Measurements from ENCODE around the gene WASHC1. TPM values are rescaled to one million over a fixed set of nuclear protein-coding genes. Genes with fewer than 3 reads are reported as not detected.
"Not testable (repeated sequence)": the region's sequence is repeated elsewhere in the genome, so short reads cannot be mapped to it uniquely, and the experiment has no call there.

WASHC1 gene
- total and polyA plus RNA-seq, 9 of the 15 experiments (the other 6 are each of a cell fraction or from before 2014, with no cell fraction given), result 0.21 to 25.6 (median 11.0) TPM

DNA sequence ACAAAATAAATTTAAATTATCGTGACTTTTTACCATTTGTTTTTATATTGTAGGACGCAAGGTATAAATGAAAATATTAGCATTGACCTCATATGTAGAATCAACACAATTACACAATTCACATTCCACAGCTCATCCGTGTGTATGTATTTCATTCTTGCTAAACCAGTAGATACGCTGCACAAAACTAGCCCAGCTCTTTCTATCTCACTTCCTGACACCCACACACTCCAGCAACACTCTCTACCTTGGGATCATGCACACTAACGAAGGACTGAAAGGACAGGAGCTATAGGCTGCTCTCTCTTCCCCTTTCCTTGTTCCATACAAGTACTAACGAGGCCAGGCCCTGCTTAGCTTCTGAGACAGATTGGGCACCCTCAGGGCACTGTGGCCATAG lies 16.9 kb upstream of the WASHC1 start:
- POLR2A ChIA-PET; CTCF ChIA-PET (ENCODE audit: low intra/inter-chr PET ratio); in situ Hi-C loops (cut with MboI): not testable (repeated sequence)

GRCh38 chr9:45180-45878 lies 16.1 kb upstream of the WASHC1 start:
- H3K79me2 ChIP-seq (ENCODE audit: control insufficient read depth, insufficient read depth, low read length); H4K20me1 ChIP-seq (replicated peaks; ENCODE audit: control insufficient read depth, insufficient read depth, low read length); DNase-seq (ENCODE audit: extremely low read depth in 1 of 4, low spot score in 3 of 4); H3K9me1 ChIP-seq (ENCODE audit: control insufficient read depth, insufficient read depth, low read length); FAIRE-seq; H3K4me1 ChIP-seq (replicated peaks in 1 of 2; ENCODE audit: control insufficient read depth in 2 of 2, insufficient read depth in 2 of 2, low read length in 2 of 2); in situ Hi-C loops (cut with MboI); H3K36me3 ChIP-seq (ENCODE audit: control insufficient read depth, insufficient read depth, low read length); H3K4me3 ChIP-seq; H3K4me2 ChIP-seq (ENCODE audit: insufficient read depth, low read length); H3K9ac ChIP-seq (ENCODE audit: insufficient read depth in 1 of 2, low read depth in 2 of 2, low read length in 2 of 2); ATAC-seq; intact Hi-C loops (cut with micrococcal nuclease); H3K27me3 ChIP-seq (ENCODE audit: control insufficient read depth in 2 of 2, insufficient read depth in 2 of 2, low read length in 2 of 2); H3K9me3 ChIP-seq (replicated peaks; ENCODE audit: control insufficient read depth, insufficient read depth, low read depth, low read length); POLR2A ChIA-PET; H2AFZ ChIP-seq (ENCODE audit: low read depth, low read length); H3K27ac ChIP-seq (ENCODE audit: extremely low read depth, low read depth, low read length); CTCF ChIA-PET (ENCODE audit: low intra/inter-chr PET ratio); BruUV-seq (replicated peaks): not testable (repeated sequence)
- 91% methylated on average over 10 of the region's 16 CpGs for WGBS (ENCODE audit: insufficient coverage, low coverage, missing lambda C conversion rate)

More for the DNA sequence above, 16.9 kb upstream of the WASHC1 start:
- H3K9me3 ChIP-seq (replicated peaks; ENCODE audit: control insufficient read depth, insufficient read depth, low read depth, low read length); H4K20me1 ChIP-seq (replicated peaks; ENCODE audit: control insufficient read depth, insufficient read depth, low read length); H3K36me3 ChIP-seq (ENCODE audit: control insufficient read depth, insufficient read depth, low read length); FAIRE-seq; H3K4me2 ChIP-seq (ENCODE audit: insufficient read depth, low read length); H3K27me3 ChIP-seq (ENCODE audit: control insufficient read depth in 2 of 2, insufficient read depth in 2 of 2, low read length in 2 of 2); H3K79me2 ChIP-seq (ENCODE audit: control insufficient read depth, insufficient read depth, low read length); intact Hi-C loops (cut with micrococcal nuclease); H3K4me3 ChIP-seq; H3K9ac ChIP-seq (ENCODE audit: insufficient read depth in 1 of 2, low read depth in 2 of 2, low read length in 2 of 2); BruUV-seq (replicated peaks); H3K27ac ChIP-seq (ENCODE audit: extremely low read depth, low read depth, low read length); H3K9me1 ChIP-seq (ENCODE audit: control insufficient read depth, insufficient read depth, low read length); H3K4me1 ChIP-seq (replicated peaks in 1 of 2; ENCODE audit: control insufficient read depth in 2 of 2, insufficient read depth in 2 of 2, low read length in 2 of 2): not testable (repeated sequence)
- ATAC-seq, result peak; percentile 8; the same call in 2 of the 3 replicates
- 64% methylated on average over 6 of the region's 6 CpGs for WGBS (ENCODE audit: insufficient coverage, low coverage, missing lambda C conversion rate)
- peak; percentile 62 for TF ChIP-seq EGR1 (conservative IDR thresholded peaks at IDR 0.05)
- peak overlapping the region; percentile 66; the same call in 1 of the 2 replicates for H2AFZ ChIP-seq (ENCODE audit: low read depth, low read length)
- DNase-seq (ENCODE audit: extremely low read depth in 1 of 4, low spot score in 3 of 4), result peak in 1 of 4 experiments; percentile 25

All from K562 (cell line).